NCI-H446 treated with DMSO at 0.1 percent for 48 hours (cell line): ENCODE data around the gene BZW1.

Experiments
- DNase-seq: peaks from one replicate; lab custom pipeline; 2025; lab: John Stamatoyannopoulos, UW

The BZW1 gene

DNA sequence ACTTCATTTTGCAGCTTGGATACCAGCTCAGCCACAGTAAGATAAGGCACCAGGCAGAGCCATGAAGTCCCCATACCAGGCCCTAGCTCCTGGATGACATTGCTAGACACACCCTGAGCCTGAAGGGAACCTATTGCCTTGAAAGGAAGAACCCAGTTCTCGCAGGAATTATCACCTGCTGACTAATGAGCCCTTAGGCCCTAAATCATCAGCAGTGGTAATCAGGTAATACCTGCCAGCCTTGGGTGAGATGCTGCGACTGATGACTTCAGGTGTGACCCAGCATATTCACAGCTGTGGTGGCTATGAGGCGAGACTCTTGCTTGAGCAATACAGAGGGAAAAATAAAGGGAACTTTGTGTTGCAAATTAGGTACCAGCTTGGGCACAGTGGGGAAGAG, 27.8 kb downstream of the BZW1 start:
- no peak for DNase-seq

DNA sequence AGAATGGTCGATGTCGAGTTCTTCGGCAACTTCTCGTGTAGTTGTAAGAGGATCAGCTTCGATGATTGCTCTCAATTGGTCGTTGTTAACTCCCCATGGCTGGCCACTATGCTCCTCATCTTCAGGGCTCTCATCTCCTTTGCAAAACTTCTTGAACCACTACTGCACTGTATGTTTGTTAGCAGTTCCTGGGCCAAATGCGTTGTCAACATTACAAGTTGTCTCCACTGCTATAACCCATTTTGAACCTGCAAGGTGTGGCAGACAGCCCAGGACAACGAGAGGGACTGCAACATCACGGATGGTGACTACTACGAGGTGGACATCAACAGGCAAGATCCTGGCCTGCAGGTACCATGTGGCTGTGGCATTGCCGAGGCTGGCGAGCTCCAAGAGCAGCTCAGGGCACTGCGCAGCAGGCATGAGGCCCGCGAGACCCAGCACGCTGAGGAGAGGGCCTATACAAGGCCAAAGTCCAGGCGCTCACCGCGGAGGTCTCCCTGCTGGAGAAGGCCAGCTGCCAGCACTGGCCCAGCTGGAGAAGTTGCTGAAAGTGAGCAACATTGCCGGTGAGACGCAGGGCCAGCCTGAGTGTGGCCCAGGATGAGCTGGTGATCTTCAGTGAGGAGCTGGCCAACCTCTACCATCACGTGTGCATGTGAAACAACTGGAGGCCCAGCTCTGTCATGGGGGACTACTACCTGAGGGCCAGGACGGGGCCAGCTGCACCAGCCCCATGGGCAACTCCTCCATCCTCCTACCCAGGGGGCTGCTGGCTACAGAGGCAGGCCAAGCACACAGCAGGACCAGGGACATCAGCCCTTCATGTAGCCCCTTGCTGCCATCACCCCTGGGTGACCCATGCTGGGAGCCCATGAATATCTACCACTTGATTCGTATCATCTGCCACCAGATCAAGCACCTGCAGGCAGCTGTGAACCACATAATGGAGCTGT, 32.6 kb downstream of the BZW1 start:
- no peak for DNase-seq

DNA sequence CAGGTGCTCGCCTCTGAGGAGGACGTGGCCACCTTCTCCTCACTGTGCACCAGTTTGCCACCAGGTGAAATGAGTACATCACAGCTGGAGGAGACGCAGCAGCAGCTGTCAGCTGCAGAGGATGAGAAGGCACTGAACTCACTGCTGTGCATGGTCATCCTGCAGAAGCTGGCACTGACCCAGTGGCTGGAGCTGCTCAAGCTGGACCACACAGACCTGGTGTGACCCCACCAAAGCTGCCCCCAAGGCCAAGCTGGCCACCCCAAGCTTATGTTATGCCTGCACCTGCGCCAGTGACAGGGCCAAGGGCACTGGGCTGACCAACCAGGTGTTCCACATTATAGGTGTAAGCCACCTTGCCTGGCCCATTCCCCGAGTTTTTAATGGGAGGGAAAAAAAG, 33.5 kb downstream of the BZW1 start:
- DNase-seq = no peak

GRCh38 chr2:200845669-200846325, 34.1 kb downstream of the BZW1 start:
- no peak for DNase-seq

DNA sequence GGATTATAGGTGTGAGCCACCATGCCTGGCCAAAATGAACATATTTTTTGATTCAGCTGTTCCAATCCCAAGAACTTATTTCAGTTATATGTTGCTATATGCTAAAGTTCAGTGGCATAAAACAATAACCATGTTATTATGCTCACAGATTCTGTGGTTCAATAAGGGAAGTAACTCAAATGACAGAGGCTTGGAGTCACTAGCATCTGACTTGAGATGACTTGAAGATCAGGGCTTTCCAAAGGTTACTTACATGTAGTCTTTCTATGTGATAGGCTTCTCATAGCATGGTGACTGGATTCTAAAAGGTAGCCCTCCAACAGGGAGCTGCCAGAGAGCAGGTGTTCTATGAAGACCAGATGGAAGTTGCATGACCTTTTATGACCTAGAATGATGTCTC, 35.6 kb downstream of the BZW1 start:
- no peak for DNase-seq

- no peak for DNase-seq
Measured at GRCh38 chr2:200847939-200848338, 36.2 kb downstream of the BZW1 start.

DNA sequence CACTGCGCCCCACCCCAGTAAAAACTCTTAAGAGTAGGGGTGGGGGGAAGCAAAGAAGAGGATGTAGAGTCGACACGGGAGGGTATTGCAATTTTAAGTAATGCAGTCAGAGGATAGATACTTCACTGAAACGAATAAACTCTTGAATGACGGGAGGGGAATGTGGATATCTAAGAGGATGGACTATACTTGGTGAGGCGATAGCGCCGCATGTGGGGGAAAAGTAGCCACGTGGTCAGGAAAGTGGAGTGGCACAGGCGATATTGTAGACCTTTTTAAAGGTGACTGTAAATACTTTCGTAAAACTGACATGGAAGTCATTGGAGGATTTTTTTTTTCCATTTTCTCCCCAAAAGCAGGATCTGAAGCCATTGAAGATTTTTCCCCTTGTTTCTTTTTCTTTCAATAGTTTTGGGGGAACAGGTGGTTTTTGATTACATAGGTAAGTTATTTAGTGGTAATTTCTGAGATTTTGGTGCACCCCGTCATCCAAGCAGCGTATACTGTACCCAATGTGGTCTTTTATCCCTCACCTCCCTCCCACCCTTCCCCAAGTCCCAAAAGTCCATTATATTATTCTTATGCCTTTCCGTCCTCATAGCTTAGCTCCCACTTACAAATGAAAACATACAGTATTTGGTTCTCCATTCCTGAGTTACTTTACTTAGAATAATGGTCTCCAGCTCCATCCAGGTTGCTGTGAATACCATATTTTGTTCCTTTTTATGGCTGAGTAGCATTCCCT, 39.0 kb downstream of the BZW1 start:
- no peak for DNase-seq

DNA sequence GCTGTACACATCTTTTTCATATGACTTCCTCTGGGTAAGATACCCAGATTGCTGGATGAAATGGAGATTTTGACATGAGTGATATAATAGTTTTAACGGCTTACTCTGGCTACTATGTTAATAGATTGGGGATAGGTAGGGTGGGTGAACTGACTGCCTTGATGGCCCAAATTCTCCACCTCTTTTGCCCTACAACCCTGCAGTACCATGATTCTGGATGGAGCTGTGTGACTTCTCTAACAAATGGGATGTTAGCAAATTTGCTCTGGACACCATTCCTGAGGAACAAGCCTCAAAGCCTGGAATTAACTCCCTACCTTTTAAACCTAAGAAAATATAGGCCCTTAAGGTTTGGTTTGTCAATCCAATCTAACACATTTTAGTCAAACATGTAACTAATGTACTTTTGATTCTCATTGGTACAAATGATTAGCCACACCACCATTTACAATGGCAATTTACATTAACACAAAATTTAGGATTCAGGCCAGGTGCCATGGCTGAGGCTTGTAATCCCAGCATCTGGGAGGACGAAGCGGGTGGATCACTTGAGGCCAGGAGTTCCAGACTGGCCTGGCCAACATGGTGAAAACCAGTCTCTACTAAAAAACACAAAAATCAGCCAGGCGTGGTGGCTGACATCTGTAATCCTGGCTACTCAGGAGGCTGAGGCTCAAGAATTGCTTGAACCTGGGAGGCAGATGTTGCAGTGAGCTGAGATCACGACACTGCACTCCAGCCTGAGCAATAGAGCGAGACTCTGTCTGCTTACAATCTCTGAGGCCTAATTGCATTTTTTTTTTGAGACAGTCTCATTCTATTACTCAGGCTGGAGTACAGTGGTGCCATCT, 39.9 kb downstream of the BZW1 start:
- no peak for DNase-seq

- no peak for DNase-seq
Measured at GRCh38 chr2:200852605-200853004, 40.9 kb downstream of the BZW1 start.

DNA sequence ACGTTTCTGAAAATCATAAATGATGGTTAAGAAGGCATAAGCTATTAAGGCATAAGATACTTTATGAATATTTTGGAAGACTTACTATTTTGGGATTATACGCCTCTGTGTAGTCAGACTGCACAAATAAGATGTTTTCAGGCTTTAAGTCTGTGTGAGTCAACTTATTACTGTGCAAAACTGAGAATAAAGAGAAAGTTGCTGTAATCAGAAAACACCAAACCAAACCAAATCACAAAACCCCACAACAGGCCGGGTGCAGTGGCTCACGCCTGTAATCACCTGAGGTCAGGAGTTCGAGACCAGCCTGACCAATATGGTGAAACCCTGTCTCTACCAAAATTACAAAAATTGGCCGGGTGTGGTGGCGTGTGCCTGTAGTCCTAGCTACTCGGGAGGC, 45.1 kb downstream of the BZW1 start:
- no peak for DNase-seq

DNA sequence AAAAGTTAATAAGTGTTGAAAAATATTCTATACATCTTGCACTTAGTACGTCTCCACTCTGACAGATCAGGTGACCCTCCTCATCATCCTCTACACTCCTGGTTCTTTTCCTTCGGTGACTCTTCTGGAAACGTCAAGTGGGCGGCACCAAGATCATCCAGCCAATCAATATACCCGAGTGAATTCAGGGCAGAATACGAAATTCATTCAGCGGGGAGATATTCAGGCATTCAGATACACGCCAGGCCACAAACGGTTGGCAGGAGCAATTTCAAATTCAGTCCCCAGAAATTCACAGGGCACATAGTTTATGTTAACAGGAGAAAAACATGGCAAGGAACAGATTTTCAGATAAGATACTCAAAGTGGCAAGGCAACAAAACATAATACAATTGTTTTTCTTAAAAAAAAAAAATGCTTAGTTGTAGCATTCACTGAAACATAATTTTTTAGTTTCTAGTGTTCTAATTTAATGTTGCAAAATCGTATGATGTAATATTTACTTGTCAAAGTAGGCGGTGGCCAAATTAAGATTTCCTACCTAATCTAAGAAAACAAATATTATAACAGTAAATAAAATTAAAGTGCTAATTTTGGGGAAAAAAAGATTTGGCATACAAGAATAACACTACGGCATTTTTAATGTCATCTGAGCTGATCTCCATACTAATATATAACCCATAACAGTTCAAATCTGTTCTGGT, 48.5 kb downstream of the BZW1 start:
- DNase-seq = no peak

DNA sequence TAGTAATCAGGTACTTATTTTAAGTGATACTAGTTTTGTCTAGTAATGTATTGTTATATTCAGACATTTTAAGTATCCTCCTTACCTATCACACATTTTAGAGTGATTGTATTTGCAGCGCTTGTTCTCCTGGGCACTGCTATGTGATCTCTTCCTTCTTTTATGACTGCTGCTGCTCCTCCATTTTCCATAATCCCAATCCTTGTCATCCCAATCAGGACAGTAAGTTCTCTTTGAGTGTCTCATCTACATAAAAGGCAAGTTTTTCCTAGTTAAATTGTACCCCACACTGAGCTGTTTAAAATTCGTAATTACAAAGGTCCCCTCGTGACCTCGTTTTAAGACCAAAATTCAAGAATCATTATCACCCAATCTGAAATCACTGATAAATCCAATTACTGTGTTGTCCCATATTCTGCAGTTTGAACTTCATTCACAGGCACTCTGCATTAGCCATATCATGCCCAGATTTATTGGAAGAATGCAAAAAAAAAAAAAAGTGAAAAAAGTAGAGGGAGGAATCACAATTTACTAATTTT, 50.0 kb downstream of the BZW1 start:
- no peak for DNase-seq

DNA sequence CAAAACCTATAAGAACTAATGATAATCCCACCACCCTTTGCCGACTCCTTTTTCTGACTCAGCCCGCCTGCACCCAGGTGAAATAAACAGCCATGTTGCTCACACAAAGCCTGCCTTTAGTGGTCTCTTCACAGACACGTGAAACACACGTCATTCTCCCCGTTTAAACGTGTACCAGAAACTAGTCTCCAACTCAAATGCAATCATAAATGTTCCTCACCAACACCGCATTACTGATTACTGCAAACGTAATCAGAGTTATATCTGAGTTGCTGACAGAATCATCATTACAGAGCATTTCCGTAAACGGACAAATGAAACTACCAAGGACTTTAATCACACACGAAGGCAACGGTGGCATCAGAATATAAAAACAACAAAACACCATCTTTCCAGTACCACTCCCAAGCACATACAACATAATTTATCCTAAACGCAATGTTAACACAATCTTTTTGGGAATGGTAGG, 50.9 kb downstream of the BZW1 start:
- peak; percentile 2 for DNase-seq

- DNase-seq = no peak
Measured at GRCh38 chr2:200863782-200864175, 52.1 kb downstream of the BZW1 start.

GRCh38 chr2:200864176-200865034, 52.7 kb downstream of the BZW1 start, which contains the start of gene CLK1:
Gene CLK1 (minus strand): TSS chr2:200864658. CDS start chr2:200861862, 2,796 bp downstream.
- DNase-seq = peak; percentile 82

DNA sequence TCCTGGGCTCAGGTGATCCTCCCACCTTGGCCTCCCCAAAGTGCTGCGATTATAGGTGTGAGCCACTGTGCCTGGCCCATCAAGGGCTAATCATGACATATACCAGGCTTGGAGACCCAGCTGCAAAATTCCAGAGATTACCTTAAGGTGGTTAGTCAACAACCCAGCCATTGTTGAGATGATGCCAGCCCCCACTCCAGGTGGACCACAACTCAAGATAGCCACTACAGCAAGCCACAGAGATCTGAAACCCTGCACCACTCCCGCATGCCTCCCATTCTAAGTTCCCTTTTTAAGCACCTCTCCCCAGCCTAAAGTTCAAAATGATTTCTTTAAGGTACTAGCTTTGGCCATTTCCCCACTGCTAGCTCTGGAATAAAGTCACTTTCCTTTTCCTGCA, 57.3 kb downstream of the BZW1 start:
- no peak for DNase-seq

DNA sequence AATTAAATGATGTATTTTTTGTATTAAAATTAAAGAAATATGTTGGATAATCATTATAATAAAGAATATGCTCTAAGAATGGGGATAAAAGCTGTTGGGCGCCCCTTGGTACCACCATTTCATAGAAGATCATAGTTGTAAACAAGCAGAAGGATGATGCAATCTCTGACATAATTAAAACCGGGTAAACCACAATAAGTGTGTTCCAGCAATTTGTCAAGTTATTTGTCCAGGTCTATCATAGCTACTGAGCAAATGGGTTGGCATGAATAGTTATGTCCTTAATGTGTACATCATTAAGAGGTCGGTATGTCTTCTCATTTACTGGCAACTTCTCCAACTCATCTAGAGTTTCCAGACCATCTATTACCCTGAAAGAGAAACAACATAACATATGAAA, 59.4 kb downstream of the BZW1 start:
- no peak for DNase-seq

DNA sequence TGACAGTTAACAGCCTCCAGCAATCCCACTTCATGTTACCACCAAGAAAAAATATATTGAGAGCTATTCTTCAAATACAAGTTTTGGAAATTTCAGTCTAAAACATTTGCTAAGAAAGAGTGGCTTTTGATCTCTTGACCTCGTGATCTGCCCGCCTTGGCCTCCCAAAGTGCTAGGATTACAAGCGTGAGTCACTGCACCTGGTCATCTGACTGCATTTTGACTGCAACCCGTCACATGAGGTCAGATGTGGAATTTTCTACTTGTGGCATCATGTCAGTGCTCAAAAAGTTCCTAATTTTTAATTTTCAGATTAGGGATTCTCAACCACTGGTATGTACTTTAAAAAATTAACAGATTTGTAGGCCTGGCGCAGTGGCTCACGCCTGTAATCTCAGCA, 61.9 kb downstream of the BZW1 start:
- DNase-seq = no peak
